ENCODE results near the gene TRIOBP. TPM values are rescaled to one million over a fixed set of nuclear protein-coding genes. Genes with fewer than 3 reads are reported as not detected.
A peak's percentile ranks its signal among the peaks of the same experiment; 100 is the strongest.
"Not testable (repeated sequence)": the region's sequence is repeated elsewhere in the genome, so short reads cannot be mapped to it uniquely, and the experiment has no call there.

Gene TRIOBP
- total and polyA plus RNA-seq, 2 of the 4 experiments (the other 2 are of a cell fraction): 46.4 to 69.8 TPM

DNA sequence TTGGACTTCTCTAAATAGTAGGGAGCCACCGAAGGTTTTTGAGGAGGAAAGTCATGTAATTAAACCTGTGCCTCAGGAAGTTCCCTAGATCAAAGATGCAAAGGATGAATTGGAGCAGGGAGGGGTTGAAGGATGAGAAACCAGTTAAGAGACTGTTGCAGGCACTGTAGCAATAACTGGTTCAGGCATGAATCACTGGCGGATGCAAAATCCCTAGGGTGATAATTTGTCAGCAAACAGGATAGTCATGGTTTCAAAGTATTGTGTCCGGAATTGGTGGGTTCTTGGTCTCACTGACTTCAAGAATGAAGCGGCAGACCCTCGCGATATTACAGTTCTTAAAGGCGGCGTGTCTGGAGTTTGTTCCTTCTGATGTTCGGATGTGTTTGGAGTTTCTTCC, 19.9 kb downstream of the TRIOBP start:
- H2BK15ac ChIP-seq (ENCODE audit: low read depth, low read length): no peak overlapping the region
- H3K9me1 ChIP-seq (ENCODE audit: insufficient read depth, low read length): no peaks in the 10 kb centered on the region
- no peaks in the 10 kb centered on the region for H3K4me1 ChIP-seq (ENCODE audit: control insufficient read depth, insufficient read depth, low read length)
- H4K91ac ChIP-seq (ENCODE audit: insufficient read depth, low read depth, low read length): no peak overlapping the region
- no peak overlapping the region for H3K4me3 ChIP-seq (ENCODE audit: insufficient read depth, low read depth, low read length)
- H3K9ac ChIP-seq (ENCODE audit: low read depth, low read length): no peak overlapping the region
- no peak overlapping the region for H3K23ac ChIP-seq (ENCODE audit: low read depth, low read length)
- 98% methylated on average over 6 of the region's 9 CpGs; no CpG with 5 or more reads in 1 of the 2 experiments for WGBS, 2 experiments (ENCODE audit: extremely low coverage in 2 of 2, insufficient read length in 1 of 2)
- H3K9me3 ChIP-seq (ENCODE audit: control insufficient read depth, insufficient read depth, low read length): no peaks in the 10 kb centered on the region
- no TSS peak for BruUV-seq (replicated peaks)
- H3K56ac ChIP-seq (ENCODE audit: extremely low read depth, insufficient read depth, low read length): no peak overlapping the region
- no peak overlapping the region for H4K5ac ChIP-seq (ENCODE audit: low read depth, low read length)
- POLR2A ChIA-PET (ENCODE audit: unreplicated experiment): no interaction called here
- TF ChIP-seq, protein P1, sequence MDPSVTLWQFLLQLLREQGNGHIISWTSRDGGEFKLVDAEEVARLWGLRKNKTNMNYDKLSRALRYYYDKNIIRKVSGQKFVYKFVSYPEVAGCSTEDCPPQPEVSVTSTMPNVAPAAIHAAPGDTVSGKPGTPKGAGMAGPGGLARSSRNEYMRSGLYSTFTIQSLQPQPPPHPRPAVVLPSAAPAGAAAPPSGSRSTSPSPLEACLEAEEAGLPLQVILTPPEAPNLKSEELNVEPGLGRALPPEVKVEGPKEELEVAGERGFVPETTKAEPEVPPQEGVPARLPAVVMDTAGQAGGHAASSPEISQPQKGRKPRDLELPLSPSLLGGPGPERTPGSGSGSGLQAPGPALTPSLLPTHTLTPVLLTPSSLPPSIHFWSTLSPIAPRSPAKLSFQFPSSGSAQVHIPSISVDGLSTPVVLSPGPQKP (IDR thresholded peaks at IDR 0.05; ENCODE audit: borderline replicate concordance, low read depth, low read length): no peak
- no peak for TF ChIP-seq BHLHE40 (IDR thresholded peaks at IDR 0.05; ENCODE audit: low read depth, low read length)
- no peak for TF ChIP-seq SMC3 (IDR thresholded peaks at IDR 0.05; ENCODE audit: low read depth, low read length)
- TF ChIP-seq, protein P2, sequence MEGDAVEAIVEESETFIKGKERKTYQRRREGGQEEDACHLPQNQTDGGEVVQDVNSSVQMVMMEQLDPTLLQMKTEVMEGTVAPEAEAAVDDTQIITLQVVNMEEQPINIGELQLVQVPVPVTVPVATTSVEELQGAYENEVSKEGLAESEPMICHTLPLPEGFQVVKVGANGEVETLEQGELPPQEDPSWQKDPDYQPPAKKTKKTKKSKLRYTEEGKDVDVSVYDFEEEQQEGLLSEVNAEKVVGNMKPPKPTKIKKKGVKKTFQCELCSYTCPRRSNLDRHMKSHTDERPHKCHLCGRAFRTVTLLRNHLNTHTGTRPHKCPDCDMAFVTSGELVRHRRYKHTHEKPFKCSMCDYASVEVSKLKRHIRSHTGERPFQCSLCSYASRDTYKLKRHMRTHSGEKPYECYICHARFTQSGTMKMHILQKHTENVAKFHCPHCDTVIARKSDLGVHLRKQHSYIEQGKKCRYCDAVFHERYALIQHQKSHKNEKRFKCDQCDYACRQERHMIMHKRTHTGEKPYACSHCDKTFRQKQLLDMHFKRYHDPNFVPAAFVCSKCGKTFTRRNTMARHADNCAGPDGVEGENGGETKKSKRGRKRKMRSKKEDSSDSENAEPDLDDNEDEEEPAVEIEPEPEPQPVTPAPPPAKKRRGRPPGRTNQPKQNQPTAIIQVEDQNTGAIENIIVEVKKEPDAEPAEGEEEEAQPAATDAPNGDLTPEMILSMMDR (conservative IDR thresholded peaks at IDR 0.05; ENCODE audit: low read depth, low read length): no peak
- TF ChIP-seq MAFK (IDR thresholded peaks at IDR 0.05; ENCODE audit: low read depth, low read length): no peak
- TF ChIP-seq CEBPB (IDR thresholded peaks at IDR 0.05; ENCODE audit: low read depth, low read length): peak; percentile 57; the same call in 1 of the 2 replicates
- no peak overlapping the region for H2AK9ac ChIP-seq (replicated peaks; ENCODE audit: low read depth, low read length, poor library complexity)
- no peak overlapping the region for H2AFZ ChIP-seq (replicated peaks; ENCODE audit: low read length, poor library complexity)
- no peak overlapping the region for H2BK120ac ChIP-seq (ENCODE audit: low read depth, low read length)
- no peak overlapping the region for H3K14ac ChIP-seq (replicated peaks; ENCODE audit: low read depth, low read length)
- no peak overlapping the region for H3K4ac ChIP-seq (ENCODE audit: low read depth, low read length)
- DNase-seq (peak; percentile 33), ATAC-seq (ENCODE audit: low read depth) (no peak)
- no peaks in the 10 kb centered on the region for H3K79me1 ChIP-seq (ENCODE audit: low read depth in 1 of 2, low read length in 2 of 2)
- H4K8ac ChIP-seq (ENCODE audit: low read depth in 2 of 2, low read length in 2 of 2): no peak overlapping the region
- CTCF ChIA-PET: no interaction called here
- no peaks in the 10 kb centered on the region for H3K36me3 ChIP-seq (ENCODE audit: control insufficient read depth, insufficient read depth, low read length)
- no peak overlapping the region for H2BK20ac ChIP-seq (ENCODE audit: low read depth, low read length)
- no peak overlapping the region for H3K27ac ChIP-seq (ENCODE audit: insufficient read depth, low read length)
- H4K20me1 ChIP-seq (ENCODE audit: insufficient read depth, low read length): no peaks in the 10 kb centered on the region
- H2BK5ac ChIP-seq (ENCODE audit: low read depth, low read length, poor library complexity, severe bottlenecking): no peak overlapping the region
- intact Hi-C loops (cut with micrococcal nuclease) (no loop called here), dilution Hi-C loops (cut with HindIII; ENCODE audit: low sequenced_read_pairs, unreplicated experiment) (no loop called here), in situ Hi-C loops (cut with MboI; ENCODE audit: low sequenced_read_pairs) (no loop called here)
- H3K4me2 ChIP-seq (ENCODE audit: low read depth, low read length): no peak overlapping the region
- no peak overlapping the region for H3K18ac ChIP-seq (ENCODE audit: low read depth, low read length)
- no peak overlapping the region for H2AK5ac ChIP-seq (ENCODE audit: low read depth, low read length)
- no peaks in the 10 kb centered on the region for H3K27me3 ChIP-seq (ENCODE audit: control insufficient read depth, insufficient read depth, low read length)

DNA sequence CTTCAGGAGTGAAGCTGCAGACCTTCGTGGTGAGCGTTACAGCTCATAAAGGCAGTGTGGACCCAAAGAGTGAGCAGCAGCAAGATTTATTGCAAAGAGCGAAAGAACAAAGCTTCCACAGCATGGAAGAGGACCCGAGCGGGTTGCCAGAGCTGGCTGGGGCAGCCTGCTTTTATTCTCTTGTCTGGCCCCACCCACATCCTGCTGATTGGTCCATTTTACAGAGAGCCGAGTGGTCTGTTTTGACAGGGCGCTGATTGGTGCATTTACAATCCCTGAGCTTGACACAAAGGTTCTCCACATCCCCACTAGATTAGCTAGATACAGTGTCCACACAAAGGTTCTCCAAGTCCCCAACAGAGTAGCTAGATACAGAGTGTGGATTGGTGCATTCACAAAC, 20.4 kb downstream of the TRIOBP start:
- not testable (repeated sequence) for BruUV-seq (replicated peaks)

More for the DNA sequence above, 20.4 kb downstream of the TRIOBP start:
- H2BK5ac ChIP-seq (ENCODE audit: low read depth, low read length, poor library complexity, severe bottlenecking); H4K20me1 ChIP-seq (ENCODE audit: insufficient read depth, low read length); H3K4ac ChIP-seq (ENCODE audit: low read depth, low read length); H2BK15ac ChIP-seq (ENCODE audit: low read depth, low read length); H2BK20ac ChIP-seq (ENCODE audit: low read depth, low read length); H2BK120ac ChIP-seq (ENCODE audit: low read depth, low read length); POLR2A ChIA-PET (ENCODE audit: unreplicated experiment); intact Hi-C loops (cut with micrococcal nuclease); H3K9me3 ChIP-seq (ENCODE audit: control insufficient read depth, insufficient read depth, low read length); H3K4me3 ChIP-seq (ENCODE audit: insufficient read depth, low read depth, low read length); ATAC-seq (ENCODE audit: low read depth); H3K27ac ChIP-seq (ENCODE audit: insufficient read depth, low read length); H4K91ac ChIP-seq (ENCODE audit: insufficient read depth, low read depth, low read length); H2AK5ac ChIP-seq (ENCODE audit: low read depth, low read length); H3K18ac ChIP-seq (ENCODE audit: low read depth, low read length); H3K9ac ChIP-seq (ENCODE audit: low read depth, low read length); in situ Hi-C loops (cut with MboI; ENCODE audit: low sequenced_read_pairs); H4K8ac ChIP-seq (ENCODE audit: low read depth in 2 of 2, low read length in 2 of 2); H3K4me2 ChIP-seq (ENCODE audit: low read depth, low read length); CTCF ChIA-PET; H3K36me3 ChIP-seq (ENCODE audit: control insufficient read depth, insufficient read depth, low read length); DNase-seq; H3K79me1 ChIP-seq (ENCODE audit: low read depth in 1 of 2, low read length in 2 of 2); H3K56ac ChIP-seq (ENCODE audit: extremely low read depth, insufficient read depth, low read length); H3K23ac ChIP-seq (ENCODE audit: low read depth, low read length); H2AFZ ChIP-seq (replicated peaks; ENCODE audit: low read length, poor library complexity); H3K27me3 ChIP-seq (ENCODE audit: control insufficient read depth, insufficient read depth, low read length); H4K5ac ChIP-seq (ENCODE audit: low read depth, low read length); dilution Hi-C loops (cut with HindIII; ENCODE audit: low sequenced_read_pairs, unreplicated experiment); H2AK9ac ChIP-seq (replicated peaks; ENCODE audit: low read depth, low read length, poor library complexity); H3K14ac ChIP-seq (replicated peaks; ENCODE audit: low read depth, low read length); H3K9me1 ChIP-seq (ENCODE audit: insufficient read depth, low read length); H3K4me1 ChIP-seq (ENCODE audit: control insufficient read depth, insufficient read depth, low read length): not testable (repeated sequence)
- WGBS, 2 experiments (ENCODE audit: extremely low coverage in 2 of 2, insufficient read length in 1 of 2): 70% methylated on average over 2 of the region's 7 CpGs; no CpG with 5 or more reads in 1 of the 2 experiments

Measured in IMR-90 (cell line).